ENCODE measurements around the gene PDE6D.

The PDE6D gene

DNA sequence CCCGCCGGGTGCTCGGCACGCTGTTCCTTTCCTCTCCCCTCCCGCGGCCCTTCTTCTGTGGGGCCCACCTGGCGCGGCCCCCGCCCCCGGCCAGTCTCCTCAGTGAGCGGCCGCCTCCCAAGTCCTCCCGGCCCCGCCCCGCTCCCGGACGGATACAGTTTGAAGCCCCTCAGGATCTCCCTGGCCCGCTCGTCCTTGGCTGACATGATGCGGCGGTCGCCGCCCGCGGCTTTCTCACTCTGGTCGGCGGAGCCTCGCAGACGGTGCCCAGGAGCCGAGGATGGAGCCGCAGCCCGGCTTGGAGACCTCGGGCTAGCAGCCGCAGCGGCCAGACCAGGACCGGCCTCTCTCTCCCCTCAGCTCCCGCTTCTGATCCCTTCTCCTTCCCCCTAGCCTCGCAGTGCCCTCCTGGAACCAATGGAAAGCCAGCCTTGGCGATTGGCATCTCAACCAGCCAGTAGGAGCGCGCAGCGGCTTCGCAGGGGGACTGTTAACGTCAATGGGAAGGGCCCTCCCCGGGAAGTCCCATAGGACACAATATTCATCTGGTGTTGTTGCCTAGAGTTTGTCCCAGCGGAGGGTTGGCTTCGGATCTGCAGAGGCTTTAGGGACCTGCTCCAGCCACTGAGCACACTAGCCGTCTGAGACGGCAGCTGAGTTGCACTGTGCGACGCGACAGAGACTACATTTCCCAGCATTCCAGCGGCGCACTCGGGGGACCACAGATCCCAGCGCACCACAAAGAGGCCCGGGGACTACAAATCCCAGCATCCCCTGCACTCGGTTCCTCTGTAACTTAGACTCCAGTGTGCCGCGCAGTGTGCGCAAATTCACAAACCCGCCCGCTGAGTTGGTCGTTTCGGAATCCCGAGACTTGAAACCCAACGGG, at the start of gene PDE6D:
Gene PDE6D, minus strand, starts transcription at position 374 of the 889 bp plus-strand sequence. Its CDS starts 168 bp downstream, at position 206.
- Histone ChIP-seq H3K27ac (ENCODE audit: low read length) (peak within 1 kb of the TSS; percentile 90), H3K4me1 (ENCODE audit: control insufficient read depth in 1 of 2, insufficient read depth in 2 of 2, low read length in 2 of 2) (peaks cover 23 to 45% of the 10 kb centered on the region in 2 donors), H3K9me3 (ENCODE audit: control insufficient read depth in 1 of 2, low read length in 2 of 2) (no peaks in the 10 kb centered on the region)

DNA sequence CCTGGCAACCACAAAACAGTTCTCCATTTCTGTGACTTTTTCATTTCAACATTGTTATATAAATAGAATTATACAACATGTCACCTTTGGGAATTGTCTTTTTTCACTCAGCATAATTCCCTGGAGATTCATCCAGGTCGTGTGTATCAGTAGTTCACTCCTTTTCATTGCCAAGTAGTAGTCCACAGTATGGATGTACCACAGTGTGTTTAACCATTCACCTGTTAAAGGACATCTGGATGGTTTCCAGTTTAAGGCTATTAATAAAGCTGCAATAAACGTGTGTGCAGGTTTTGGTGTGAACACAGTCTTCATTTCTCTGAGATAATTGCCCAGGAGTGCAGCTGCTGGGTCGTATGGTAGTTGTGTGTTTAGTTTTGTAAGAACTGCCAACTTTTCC, 40.8 kb upstream of the PDE6D start:
- Histone ChIP-seq H3K27ac (ENCODE audit: low read length) (no peak overlapping the region), H3K4me1 (ENCODE audit: control insufficient read depth in 1 of 2, insufficient read depth in 2 of 2, low read length in 2 of 2) (no peaks in the 10 kb centered on the region), H3K9me3 (ENCODE audit: control insufficient read depth in 1 of 2, low read length in 2 of 2) (peaks cover 0 to 2% of the 10 kb centered on the region in 2 donors), H3K36me3 (ENCODE audit: control insufficient read depth in 1 of 2, insufficient read depth in 2 of 2, low read length in 2 of 2) (no peaks in the 10 kb centered on the region), H3K27me3 (ENCODE audit: low read depth, low read length) (no peaks in the 10 kb centered on the region), H3K4me3 (ENCODE audit: low read depth in 1 of 2, low read length in 2 of 2) (no peak overlapping the region)

More for the DNA sequence above, at the start of gene PDE6D:
- H3K4me3 ChIP-seq (ENCODE audit: low read depth in 1 of 2, low read length in 2 of 2), result peak within 1 kb of the TSS; percentile 95 to 97
- H3K27me3 ChIP-seq (ENCODE audit: low read depth, low read length), result no peaks in the 10 kb centered on the region
- no peaks in the 10 kb centered on the region for H3K36me3 ChIP-seq (ENCODE audit: control insufficient read depth in 1 of 2, insufficient read depth in 2 of 2, low read length in 2 of 2)

DNA sequence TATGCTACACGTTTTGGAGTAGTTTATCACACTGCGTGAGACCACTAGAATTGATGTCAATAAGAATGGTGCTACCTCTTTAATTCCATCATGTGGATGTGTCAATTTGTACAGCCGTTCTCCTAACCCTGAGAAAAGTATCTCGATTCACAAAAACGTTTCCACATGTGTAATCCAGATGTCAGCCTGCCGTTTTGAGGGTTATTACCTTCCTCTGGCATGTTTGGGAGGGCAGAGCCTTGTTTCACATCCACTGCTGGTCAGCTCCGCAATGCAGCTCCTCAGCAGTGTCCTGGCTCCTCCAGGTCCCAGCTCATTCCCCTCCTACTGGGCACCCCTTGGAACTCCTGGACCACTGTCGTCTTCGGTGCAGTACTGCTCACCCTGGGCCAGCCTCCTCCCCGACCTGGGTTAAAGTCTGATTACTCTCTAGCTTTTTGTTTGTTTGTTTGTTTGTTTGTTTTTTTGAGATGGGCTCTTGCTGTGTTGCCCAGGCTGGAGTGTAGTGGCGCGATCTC, 39.8 kb upstream of the PDE6D start:
- H3K36me3 ChIP-seq (ENCODE audit: control insufficient read depth in 1 of 2, insufficient read depth in 2 of 2, low read length in 2 of 2), result no peaks in the 10 kb centered on the region

DNA sequence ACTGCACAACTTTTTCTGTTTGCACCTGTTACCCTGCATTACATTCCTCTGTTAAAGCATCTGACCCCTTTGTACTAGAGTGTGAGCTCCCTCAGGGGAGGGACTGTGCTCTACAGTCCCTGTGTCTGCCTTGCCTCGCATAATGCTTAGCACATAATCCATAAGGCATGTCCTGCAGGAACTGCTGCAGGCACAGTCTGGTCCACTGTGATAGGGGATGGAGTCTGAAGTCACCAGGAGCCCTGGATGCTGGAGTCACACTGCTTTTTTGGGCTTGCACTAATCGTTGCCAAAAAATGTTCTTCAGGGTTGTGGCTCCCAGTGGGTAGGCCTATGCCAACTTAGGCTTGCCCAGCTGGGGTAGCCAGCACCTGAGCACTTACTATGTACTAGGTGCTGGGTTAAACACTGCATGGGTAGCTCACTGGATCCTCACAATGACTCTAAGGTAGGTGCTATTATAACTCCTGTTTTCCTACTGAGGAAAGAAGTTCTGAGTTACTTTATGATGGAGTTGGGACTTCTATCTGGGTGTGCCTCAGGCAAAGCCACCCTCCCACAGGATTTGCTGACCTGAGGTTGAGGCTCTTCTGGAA, 38.5 kb upstream of the PDE6D start:
- no peaks in the 10 kb centered on the region for H3K27me3 ChIP-seq (ENCODE audit: low read depth, low read length)
- H3K4me3 ChIP-seq (ENCODE audit: low read depth in 1 of 2, low read length in 2 of 2), result no peak overlapping the region
- H3K4me1 ChIP-seq (ENCODE audit: control insufficient read depth in 1 of 2, insufficient read depth in 2 of 2, low read length in 2 of 2), result no peaks in the 10 kb centered on the region
- H3K27ac ChIP-seq (ENCODE audit: low read length), result no peak overlapping the region
- H3K9me3 ChIP-seq (ENCODE audit: control insufficient read depth in 1 of 2, low read length in 2 of 2), result peaks cover 0 to 11% of the 10 kb centered on the region in 2 donors
- no peaks in the 10 kb centered on the region for H3K36me3 ChIP-seq (ENCODE audit: control insufficient read depth in 1 of 2, insufficient read depth in 2 of 2, low read length in 2 of 2)

More for the DNA sequence above, 39.8 kb upstream of the PDE6D start:
- no peak overlapping the region for H3K27ac ChIP-seq (ENCODE audit: low read length)
- no peak overlapping the region for H3K4me3 ChIP-seq (ENCODE audit: low read depth in 1 of 2, low read length in 2 of 2)
- no peaks in the 10 kb centered on the region for H3K4me1 ChIP-seq (ENCODE audit: control insufficient read depth in 1 of 2, insufficient read depth in 2 of 2, low read length in 2 of 2)
- H3K9me3 ChIP-seq (ENCODE audit: control insufficient read depth in 1 of 2, low read length in 2 of 2), result peaks cover 0 to 4% of the 10 kb centered on the region in 2 donors
- H3K27me3 ChIP-seq (ENCODE audit: low read depth, low read length), result no peaks in the 10 kb centered on the region

GRCh38 chr2:231816327-231817026, 35.4 kb upstream of the PDE6D start:
- Histone ChIP-seq H3K4me3 (ENCODE audit: low read depth in 1 of 2, low read length in 2 of 2) (no peak overlapping the region), H3K9me3 (ENCODE audit: control insufficient read depth in 1 of 2, low read length in 2 of 2) (peaks cover 0 to 9% of the 10 kb centered on the region in 2 donors), H3K36me3 (ENCODE audit: control insufficient read depth in 1 of 2, insufficient read depth in 2 of 2, low read length in 2 of 2) (peaks cover 6 to 19% of the 10 kb centered on the region in 2 donors), H3K27ac (ENCODE audit: low read length) (no peak overlapping the region), H3K27me3 (ENCODE audit: low read depth, low read length) (no peaks in the 10 kb centered on the region), H3K4me1 (ENCODE audit: control insufficient read depth in 1 of 2, insufficient read depth in 2 of 2, low read length in 2 of 2) (no peaks in the 10 kb centered on the region)

DNA sequence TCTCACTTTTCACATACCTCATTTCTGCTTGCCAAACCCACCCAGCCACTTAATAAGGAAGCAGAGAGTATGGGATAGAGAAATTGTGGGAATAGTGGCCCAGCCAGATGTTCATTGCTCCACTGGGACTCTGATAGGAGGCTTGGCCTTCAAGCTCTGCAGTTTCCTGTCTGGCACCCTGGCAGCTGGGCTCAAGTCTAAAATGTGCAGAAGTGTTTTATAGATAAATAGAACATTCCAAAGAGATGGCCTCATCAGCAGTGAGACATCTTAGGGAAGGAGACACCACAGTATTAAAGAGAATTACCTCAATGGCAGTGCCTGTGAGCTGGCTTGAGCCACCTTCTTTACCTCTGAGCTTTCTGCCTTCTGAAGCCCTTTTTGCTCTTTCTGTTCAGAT, 29.8 kb upstream of the PDE6D start:
- H3K36me3 ChIP-seq (ENCODE audit: control insufficient read depth in 1 of 2, insufficient read depth in 2 of 2, low read length in 2 of 2), result peaks cover 36 to 67% of the 10 kb centered on the region in 2 donors
- no peaks in the 10 kb centered on the region for H3K4me1 ChIP-seq (ENCODE audit: control insufficient read depth in 1 of 2, insufficient read depth in 2 of 2, low read length in 2 of 2)
- H3K27ac ChIP-seq (ENCODE audit: low read length), result no peak overlapping the region
- H3K4me3 ChIP-seq (ENCODE audit: low read depth in 1 of 2, low read length in 2 of 2), result no peak overlapping the region
- H3K9me3 ChIP-seq (ENCODE audit: control insufficient read depth in 1 of 2, low read length in 2 of 2), result peaks cover 0 to 8% of the 10 kb centered on the region in 2 donors
- no peaks in the 10 kb centered on the region for H3K27me3 ChIP-seq (ENCODE audit: low read depth, low read length)

GRCh38 chr2:231807020-231807419, 25.9 kb upstream of the PDE6D start:
- no peaks in the 10 kb centered on the region for H3K9me3 ChIP-seq (ENCODE audit: control insufficient read depth in 1 of 2, low read length in 2 of 2)
- H3K27me3 ChIP-seq (ENCODE audit: low read depth, low read length), result no peaks in the 10 kb centered on the region
- H3K36me3 ChIP-seq (ENCODE audit: control insufficient read depth in 1 of 2, insufficient read depth in 2 of 2, low read length in 2 of 2), result peaks cover 41 to 75% of the 10 kb centered on the region in 2 donors
- H3K4me1 ChIP-seq (ENCODE audit: control insufficient read depth in 1 of 2, insufficient read depth in 2 of 2, low read length in 2 of 2), result no peaks in the 10 kb centered on the region
- no peak overlapping the region for H3K4me3 ChIP-seq (ENCODE audit: low read depth in 1 of 2, low read length in 2 of 2)
- no peak overlapping the region for H3K27ac ChIP-seq (ENCODE audit: low read length)

- no peaks in the 10 kb centered on the region for H3K27me3 ChIP-seq (ENCODE audit: low read depth, low read length)
- no peaks in the 10 kb centered on the region for H3K4me1 ChIP-seq (ENCODE audit: control insufficient read depth in 1 of 2, insufficient read depth in 2 of 2, low read length in 2 of 2)
- no peaks in the 10 kb centered on the region for H3K9me3 ChIP-seq (ENCODE audit: control insufficient read depth in 1 of 2, low read length in 2 of 2)
- no peak overlapping the region for H3K4me3 ChIP-seq (ENCODE audit: low read depth in 1 of 2, low read length in 2 of 2)
- no peak overlapping the region for H3K27ac ChIP-seq (ENCODE audit: low read length)
- H3K36me3 ChIP-seq (ENCODE audit: control insufficient read depth in 1 of 2, insufficient read depth in 2 of 2, low read length in 2 of 2), result peaks cover 47 to 71% of the 10 kb centered on the region in 2 donors
Measured at GRCh38 chr2:231803501-231804138, 22.5 kb upstream of the PDE6D start.

- no peaks in the 10 kb centered on the region for H3K9me3 ChIP-seq (ENCODE audit: control insufficient read depth in 1 of 2, low read length in 2 of 2)
- H3K4me1 ChIP-seq (ENCODE audit: control insufficient read depth in 1 of 2, insufficient read depth in 2 of 2, low read length in 2 of 2), result peaks cover 0 to 1% of the 10 kb centered on the region in 2 donors
- H3K36me3 ChIP-seq (ENCODE audit: control insufficient read depth in 1 of 2, insufficient read depth in 2 of 2, low read length in 2 of 2), result peaks cover 54 to 65% of the 10 kb centered on the region in 2 donors
- no peaks in the 10 kb centered on the region for H3K27me3 ChIP-seq (ENCODE audit: low read depth, low read length)
- no peak overlapping the region for H3K27ac ChIP-seq (ENCODE audit: low read length)
- H3K4me3 ChIP-seq (ENCODE audit: low read depth in 1 of 2, low read length in 2 of 2), result no peak overlapping the region
Measured at GRCh38 chr2:231800493-231801091, 19.5 kb upstream of the PDE6D start.

GRCh38 chr2:231795525-231796327, 14.6 kb upstream of the PDE6D start:
- Histone ChIP-seq H3K27ac (ENCODE audit: low read length) (peak overlapping the region; percentile 17), H3K4me1 (ENCODE audit: control insufficient read depth in 1 of 2, insufficient read depth in 2 of 2, low read length in 2 of 2) (peaks cover 0 to 4% of the 10 kb centered on the region in 2 donors), H3K9me3 (ENCODE audit: control insufficient read depth in 1 of 2, low read length in 2 of 2) (no peaks in the 10 kb centered on the region), H3K36me3 (ENCODE audit: control insufficient read depth in 1 of 2, insufficient read depth in 2 of 2, low read length in 2 of 2) (peaks cover 64 to 67% of the 10 kb centered on the region in 2 donors), H3K27me3 (ENCODE audit: low read depth, low read length) (no peaks in the 10 kb centered on the region), H3K4me3 (ENCODE audit: low read depth in 1 of 2, low read length in 2 of 2) (no peak overlapping the region)
